GM18909 (cell line): ENCODE results near the gene GALNT2.

Experiments used
- ATAC-seq: cut with Tn5 transposase; IDR thresholded peaks from one replicate; pipeline ENCODE4 v1.9.1; 2021; ENCODE audit warnings: mild to moderate bottlenecking; ENCODE audit not compliant: unreplicated experiment, poor library complexity

Gene GALNT2

DNA sequence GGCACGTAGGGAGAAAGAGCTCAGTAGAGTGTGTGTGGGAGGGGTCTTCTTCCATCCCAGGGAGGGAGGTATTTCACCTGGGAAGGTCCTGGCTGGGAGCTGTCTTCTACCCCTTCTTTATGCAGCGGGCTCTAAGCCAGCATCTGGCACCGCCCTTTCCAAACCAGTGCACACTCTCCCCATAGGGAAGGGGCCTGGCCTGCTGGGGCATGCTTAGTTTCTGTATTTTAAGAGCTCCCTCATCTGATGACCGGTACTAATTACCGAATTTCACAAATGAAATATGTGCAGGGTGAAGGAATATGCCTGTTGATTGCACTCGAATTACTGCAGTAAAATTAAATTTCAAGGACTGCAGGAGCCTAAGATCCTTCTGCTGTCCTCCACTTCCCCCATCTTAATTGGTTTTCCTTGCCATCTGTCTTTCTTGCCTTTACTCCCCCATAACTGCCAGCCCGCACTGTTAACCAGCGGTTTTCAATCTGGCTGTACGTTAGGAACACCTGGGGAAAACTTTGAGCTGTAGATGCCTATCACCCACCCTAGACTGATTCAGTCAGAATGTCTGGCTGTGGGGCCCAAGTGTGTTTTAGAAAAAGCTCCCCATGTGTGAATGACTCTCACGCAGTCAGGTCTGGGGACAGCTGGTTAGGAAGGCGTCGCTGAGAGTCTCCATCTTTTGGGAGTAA lies 20.1 kb downstream of the GALNT2 start:
- no peak for ATAC-seq

DNA sequence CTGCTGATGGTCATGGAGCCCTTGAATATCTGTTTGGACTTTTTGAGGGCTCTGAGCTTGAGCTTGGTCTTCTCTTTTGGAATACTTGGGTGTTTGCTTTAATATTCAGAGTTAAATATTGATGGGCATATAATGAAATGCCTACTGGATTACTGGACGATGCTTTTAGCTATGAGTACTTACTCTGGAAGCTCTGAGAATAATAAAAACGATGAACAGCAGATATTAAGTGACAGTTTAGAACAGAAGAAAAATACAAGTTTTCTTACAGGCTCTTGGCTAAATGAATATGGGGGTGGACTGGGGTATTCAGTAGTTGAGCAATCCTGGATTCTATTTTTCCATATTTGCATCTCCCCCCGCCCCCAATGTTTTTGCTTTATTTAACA lies 20.7 kb downstream of the GALNT2 start:
- ATAC-seq, result no peak

DNA sequence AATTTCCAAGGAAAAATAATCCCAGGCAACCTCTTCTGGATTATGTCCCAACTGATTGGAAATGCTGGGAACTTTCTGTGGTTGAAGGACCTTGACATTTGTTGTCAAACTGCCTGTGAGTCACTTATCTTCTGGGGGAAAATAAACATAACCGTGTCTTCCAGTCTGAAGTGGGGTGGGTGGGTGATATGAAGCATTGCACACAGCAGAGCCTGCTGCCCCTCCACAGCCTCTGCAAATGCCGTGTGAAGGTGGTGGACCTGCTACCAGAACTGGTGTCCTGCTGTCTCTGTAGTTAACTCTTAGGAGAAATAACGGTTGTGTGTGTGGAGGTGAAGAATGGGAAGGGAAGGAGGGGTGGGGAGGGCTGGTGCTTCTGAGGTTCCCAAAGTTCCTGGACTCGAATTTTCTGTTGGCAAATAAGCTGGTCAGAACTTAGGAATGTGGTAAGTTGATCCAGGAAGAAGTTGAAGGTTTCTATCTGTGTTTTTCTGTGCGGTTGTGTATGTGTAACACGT lies 23.2 kb downstream of the GALNT2 start:
- no peak for ATAC-seq

DNA sequence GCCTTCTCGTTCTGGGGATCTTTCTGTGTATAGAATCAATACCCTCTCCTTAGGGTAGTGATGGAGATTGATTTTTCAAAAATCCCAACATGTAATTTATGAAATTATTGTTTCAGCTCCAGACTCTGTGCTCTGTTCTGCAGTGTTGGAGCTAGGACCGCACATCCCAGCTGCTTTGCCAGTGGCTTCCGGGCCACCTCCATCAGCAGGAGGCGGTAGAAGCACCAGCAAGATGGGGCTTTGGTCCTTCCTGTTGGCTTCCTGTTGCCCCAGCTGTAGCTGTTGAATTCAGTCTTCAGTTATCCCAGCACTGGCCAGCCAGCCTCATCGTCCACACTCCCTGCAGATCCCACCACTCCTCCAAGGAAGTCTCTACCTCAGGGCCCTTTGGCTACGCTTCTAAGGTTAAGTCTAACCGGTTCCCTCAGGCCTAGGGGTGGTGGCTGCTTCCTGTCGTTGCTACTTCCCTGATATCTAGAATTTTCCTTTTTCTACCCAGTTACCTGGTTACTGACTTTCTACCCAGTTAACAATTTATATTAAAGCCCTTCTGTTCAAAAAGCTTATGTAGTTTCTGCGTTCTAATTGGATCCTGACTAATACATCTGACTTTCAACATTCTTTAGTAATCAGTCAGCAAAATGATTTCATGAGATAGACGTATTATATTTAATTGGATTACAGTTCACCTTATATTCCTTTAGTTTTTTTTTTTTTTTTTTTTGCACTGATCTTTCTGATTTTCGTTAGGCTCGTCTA lies 24.6 kb downstream of the GALNT2 start:
- ATAC-seq, result no peak

DNA sequence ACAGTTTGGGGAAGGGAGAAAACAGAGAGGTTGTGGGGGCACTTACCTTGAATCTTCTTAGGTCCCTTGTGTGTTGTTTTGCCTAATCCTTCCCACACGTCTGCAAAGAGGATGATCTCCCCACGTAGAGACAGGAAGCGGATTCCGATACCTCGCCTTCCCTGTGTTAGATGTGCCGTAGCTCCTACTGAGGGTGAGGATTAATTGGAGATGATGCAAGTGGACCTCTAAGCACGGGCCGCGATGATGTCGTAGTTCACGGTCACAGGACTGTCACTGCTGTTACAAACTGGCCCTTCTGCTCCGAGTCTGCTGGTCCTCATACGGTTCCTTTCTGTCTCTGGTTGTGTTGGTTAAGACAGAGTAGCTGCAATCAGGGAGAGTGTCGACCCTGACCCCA lies 27.7 kb downstream of the GALNT2 start:
- ATAC-seq, result no peak

DNA sequence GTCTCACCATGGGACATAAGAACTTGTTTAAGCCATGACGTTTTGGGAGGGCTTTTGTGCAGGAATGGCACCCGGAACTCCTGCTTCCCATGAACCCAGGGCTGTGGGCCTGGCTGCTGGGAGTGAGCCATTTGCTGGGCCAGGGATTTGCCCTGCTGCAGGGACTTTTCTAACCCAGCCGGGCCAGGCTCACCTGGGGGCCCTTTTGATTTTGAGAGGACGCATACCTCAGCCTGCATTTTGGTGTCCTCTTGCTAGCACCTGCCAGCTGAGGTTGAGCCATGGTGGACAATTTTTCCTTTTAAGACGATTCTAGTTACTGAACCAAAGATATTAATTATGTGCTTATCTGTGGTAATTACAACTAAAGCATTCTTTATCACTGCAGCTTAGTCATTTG lies 28.9 kb downstream of the GALNT2 start:
- no peak for ATAC-seq

DNA sequence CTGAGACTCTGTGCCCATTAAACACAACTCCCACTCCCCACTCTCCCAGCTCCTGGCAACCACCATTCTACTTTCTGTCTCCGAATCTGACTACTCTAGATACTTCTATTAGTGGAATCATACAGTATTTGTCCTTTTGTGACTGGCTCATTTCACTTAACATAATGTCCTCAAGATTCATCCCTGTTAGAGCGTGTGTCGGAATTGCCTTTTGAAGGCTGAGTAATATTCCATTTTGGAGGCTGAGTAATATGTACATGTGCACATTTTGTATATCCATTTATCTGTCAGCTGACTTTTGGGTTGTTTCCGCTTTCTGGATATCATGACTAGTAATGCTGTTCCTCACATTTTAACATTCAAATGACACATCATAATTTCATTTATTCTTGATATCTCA lies 30.3 kb downstream of the GALNT2 start:
- ATAC-seq, result no peak

DNA sequence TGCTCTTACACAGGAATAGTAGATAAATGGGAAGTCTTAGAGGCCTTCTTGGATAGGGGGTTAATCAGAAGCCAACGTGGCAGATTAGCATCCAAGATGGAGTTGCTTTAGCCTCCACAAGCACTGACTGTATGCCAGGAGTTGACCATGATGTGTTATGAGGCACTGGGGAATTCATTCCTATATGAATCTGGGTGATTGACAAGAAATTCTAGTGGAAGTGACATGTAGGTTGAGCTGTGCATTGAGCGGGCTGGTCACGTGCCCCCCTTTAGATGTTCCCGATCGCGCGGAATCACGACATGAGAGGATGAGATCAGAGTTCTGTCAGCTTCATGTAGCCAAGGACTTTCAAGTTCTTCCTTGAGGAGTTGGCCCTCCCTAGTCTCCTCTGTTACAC lies 31.7 kb downstream of the GALNT2 start:
- ATAC-seq, result no peak

DNA sequence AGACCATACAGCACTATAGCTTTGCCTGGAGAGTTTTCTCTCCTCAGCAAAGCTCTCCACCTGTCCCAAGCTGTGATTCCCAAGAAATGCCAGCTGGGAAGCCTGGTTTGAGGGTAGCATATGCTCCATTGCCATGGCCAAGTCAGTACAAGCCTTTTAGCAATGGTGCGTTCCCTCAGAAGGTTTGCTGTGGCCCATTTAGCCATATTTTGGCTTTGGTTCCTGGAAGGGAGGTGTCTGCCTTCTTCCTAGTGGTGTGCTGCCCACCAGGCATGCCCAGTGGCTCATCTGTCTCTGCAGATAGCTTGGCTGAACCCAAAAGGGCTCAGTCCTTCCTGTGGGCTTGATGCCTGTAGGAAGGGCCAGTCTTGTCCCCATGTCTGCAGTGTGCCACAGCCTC lies 32.4 kb downstream of the GALNT2 start:
- ATAC-seq, result no peak

DNA sequence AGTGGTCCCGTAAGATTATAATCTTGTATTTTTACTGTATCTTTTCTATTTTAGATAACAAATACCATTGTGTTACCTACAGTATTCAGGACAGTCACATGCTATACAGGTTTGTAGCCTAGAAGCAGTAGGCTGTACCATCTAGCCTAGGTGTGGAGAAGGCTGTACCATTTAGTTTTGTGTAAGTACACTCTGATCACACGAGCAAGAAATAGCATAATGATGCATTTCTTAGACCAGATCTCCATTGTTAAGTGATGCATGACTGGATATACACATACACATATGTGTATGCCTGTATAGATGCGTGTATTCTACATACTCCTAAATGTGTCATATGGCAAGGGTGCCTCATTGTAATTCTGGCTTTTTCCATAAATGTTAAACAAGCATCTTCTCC lies 33.9 kb downstream of the GALNT2 start:
- ATAC-seq, result no peak

DNA sequence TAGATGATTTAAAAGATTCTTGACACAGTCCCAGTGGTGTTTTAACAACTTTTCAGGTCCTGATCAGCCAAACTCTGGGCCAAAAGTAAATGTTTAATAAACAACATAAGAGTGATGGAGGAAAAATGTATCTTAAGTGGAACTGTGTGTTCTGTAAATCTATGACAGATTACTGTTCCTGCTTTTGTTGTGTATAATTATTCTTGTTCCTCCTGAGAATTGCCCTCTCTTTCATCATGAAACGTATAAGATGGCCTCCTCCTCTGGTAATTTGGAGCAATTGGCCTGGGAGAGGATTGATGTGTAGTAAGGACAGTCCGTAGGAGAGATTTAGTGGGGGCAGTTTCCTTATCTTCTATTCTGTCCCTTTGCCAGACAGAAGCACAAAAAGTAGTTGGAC lies 34.5 kb downstream of the GALNT2 start:
- no peak for ATAC-seq

DNA sequence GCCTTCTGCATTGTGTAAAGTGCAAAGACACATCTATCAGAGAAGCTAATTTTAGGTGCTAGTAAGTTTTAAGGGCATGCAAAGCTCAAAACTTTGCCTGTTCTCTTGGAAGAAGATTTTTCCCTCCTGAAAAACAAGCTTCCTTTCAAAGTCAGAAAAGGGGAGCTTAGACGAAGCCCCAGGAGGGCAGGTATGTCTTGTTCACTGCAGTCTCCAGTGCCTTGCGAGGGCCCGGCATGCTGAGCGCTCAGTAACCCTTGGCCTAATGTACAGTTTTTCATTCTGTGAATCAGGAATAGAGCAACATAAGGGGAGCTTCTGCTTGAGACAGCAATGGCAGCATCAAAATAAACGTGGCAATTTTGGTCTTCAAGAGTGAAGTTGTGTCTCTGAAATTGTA lies 35.0 kb downstream of the GALNT2 start:
- no peak for ATAC-seq

DNA sequence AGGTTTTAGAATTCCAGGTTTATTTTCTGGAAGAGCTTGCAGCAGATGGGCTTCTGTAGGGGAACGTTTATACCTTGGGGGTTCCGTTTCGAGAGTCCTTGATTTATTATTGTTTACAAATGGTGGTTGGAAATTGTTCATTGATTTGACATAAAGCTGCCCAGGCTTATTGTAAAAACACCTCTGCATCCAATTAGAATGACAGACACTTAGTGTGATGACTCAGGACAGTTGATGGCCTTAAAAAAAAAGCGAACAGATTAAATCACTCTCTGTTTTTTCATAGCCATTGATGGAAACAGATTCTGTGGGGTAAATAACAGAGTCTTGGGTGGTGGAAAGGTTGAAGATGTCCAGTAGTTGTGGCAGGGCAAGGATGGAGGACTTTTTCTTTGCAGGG lies 35.4 kb downstream of the GALNT2 start:
- ATAC-seq, result no peak

DNA sequence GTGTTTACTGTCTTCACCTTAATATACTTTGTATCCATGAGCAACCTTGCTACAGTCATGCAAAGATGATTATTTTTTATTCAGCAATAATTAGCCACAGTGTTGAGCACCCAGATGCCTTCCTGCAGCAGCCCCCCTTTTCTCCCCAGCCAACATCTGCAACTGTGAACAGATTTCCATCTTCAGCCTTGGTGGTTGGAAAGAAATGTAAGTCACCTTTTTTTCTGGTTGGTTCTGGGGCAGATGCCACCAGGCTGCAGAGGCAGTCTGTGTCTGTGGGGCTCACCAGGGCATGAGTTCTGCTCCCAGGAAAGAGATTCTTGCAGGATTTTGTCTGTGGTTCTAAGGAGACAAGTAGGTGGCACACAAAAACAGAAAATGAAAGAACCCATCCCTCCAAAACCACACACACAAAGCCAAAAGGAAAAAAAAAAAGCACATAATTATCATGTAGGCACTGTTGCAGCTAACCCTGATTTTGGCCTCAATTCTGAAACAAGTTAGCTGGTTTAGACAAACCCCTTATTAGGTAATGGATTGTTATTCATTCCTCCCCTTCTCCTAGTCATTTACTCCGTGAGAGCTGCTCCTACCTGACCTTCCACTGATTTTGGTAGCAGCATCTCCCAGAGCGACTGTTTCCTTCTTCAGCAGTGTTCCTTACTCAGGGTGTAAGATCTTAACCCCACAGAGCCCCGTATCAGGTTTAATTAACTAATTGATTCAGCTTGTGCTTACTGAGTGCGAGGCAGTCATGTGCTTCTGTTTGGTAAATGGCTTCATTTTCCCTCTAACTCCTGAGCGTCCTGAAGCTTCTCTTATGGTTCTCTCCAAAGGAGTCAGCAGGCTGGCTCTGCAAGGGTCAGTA lies 36.5 kb downstream of the GALNT2 start:
- no peak for ATAC-seq

DNA sequence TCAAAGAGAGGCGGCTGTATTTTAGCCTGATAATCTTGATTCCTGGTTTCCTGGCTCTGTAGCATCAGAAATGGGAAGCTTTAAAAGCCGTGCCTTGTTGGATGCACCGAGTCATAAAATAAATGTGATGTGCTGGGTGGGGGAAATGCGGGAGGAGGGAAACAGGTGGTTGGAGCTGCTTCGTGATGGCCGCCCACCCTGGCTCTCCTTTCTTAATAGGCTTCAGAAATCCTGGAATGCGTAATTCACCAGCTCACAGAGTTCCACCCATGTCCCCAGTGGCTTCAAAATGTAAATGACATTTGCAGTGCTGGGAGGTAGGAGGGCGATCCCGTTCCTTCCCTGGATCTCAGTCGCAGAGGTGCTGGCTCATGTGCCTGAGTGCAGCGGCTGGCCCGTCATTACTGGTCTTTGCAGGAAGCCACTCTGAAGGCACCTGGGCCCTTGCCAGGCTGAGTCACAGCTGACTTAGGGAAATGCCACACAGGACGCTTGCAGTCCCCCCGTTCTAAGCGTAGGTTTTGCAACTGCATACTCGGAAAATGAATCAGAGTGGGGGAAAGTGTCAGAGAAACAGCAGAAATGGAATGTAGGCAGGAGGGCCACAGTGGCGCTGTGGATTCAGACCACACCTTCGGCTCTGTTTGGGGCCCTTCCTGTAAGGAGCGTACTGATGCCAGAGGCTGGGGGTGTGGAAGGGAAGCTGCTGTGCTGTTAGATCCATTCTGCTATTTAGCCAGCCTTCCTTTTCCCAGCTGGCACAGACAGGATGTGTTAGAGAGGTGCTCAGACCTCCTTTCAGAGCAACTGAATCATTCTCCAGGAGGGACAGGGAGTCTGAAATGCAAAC lies 37.6 kb downstream of the GALNT2 start:
- ATAC-seq, result peak; percentile 49

DNA sequence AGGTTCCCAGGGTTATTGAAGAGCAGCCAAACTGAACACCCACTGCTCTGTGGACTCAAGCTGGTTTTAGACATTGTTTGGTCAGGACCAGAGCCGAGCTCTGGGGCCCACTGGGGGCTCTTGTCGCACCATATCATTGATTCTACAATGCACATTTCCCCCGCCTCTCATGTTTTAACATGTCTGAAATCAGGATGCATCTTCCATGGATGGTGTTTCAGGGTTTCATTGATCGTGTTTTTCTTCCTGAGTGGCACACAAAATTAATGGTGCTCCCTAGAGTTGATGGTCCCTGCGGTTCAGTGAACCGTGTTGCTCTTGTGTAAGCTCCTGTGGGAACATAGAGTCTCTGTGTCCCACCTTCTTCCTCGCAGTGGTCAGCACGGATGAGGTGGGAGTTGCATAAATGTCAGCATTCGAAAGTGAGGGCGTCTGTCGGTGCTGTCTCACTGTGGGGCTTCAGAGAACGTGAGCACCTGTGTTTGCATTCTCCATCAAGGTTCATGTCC lies 38.3 kb downstream of the GALNT2 start:
- ATAC-seq, result no peak

DNA sequence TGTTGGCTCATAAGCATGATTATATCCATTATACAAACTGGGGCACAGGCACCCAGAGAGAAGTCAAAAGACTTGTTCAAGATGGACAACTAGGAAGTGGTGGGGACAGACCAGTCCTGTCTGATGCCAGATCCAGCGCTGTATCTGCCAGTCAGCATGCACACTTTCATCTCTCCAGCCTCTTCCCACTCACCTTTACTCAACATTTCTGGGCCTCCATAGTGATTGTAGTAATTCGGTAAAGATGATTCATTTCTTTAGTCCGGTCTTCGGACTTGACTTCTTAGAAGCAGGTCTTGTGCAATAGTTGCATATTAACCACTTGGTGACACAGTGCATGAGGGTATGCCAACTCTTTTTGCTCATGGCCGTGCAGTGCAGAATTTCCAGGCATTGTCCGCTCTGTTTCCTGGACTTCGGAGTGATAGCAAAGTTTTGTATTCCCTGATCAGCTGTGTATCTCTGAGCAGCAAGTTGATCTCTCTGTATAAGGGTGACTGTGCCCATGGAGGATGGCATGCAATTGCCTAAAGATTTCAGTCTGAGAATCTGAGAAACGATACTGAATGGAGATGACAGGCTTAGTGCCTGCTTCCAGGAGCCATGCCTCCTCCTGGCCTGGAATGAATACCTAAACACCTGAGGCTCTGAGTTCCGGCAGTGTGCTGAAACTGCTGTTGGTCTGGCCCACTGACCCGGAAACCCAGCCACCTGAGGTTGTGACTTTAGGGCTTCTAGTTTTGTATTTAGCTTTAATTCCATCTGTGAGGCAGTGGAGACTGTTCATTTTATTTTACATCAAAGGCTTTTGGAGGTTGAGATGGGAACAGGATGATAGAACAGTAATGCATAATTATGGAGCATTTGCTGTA lies 39.0 kb downstream of the GALNT2 start:
- ATAC-seq, result peak; percentile 32

DNA sequence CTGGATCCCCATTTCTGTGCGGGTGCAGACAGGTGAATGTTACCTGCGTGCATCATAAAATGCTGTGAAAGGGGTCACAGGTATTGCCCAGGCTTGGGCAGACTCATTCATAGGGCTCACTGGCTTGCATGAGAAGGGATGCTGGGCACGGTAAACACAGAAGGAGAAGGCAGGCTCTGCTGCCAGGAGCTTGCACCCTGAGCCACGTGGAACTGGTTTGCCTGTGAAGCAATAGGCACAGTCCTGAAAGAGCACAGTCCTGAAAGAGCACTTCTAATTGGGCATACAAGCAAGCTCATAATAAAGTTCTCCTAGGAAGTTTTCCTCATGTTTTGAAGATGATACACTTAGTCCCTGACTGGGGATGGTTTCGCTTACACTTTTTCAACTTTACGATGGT lies 40.9 kb downstream of the GALNT2 start:
- ATAC-seq, result no peak

DNA sequence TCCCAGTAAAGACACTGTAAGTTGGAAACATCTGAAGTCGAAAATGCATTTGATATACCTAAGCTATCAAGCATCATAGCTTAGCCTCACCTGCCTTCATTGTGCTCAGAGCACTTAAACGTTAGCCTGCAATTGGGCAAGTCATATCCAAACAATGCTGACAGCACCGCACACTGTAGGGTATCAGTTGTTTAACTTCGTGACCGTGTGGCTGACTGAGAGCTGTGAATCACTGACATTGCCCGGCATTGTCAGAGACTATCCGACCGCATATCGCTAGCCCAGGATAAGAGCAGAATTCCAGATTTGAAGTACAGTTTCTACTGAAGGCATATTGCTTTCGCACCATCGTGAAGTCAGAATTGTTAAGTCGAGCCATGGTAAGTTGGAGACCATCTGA lies 41.5 kb downstream of the GALNT2 start:
- ATAC-seq, result no peak
